PC-9 (cell line): Measurements from ENCODE around the gene TRMT1L. TPM values are rescaled to one million over a fixed set of nuclear protein-coding genes. Genes with fewer than 3 reads are reported as not detected.
A peak's percentile ranks its signal among the peaks of the same experiment; 100 is the strongest.

Source experiments
- BruUV-seq: library from RNA; stranded (reverse); fragments of 400-500 nt; replicated peaks from 2 replicates; lab custom pipeline; 2021; lab: Mats Ljungman, UMichigan
- CTCF ChIA-PET: fragments of 300-600 bp; sonication (Branson Sonifier 250); formaldehyde crosslinking; loops from one replicate; lab custom pipeline; 2022; ENCODE audit warnings: antibody characterized with exemption; lab: Charles Lee
- POLR2A ChIA-PET: fragments of 300-600 bp; sonication (Branson Sonifier 250); formaldehyde crosslinking; loops from one replicate; lab custom pipeline; 2022; ENCODE audit warnings: antibody characterized with exemption; ENCODE audit not compliant: unreplicated experiment; lab: Charles Lee
- DNase-seq, 2 experiments: peaks; one replicate each; pipeline versions ENCODE4 v3.0.0 to v3.0.0-alpha.2; 2015 to 2022; ENCODE audit warnings: mixed read lengths in 1 of 2
- H2AFZ ChIP-seq: fragments of 200-600 bp; sonication (generic); 2 replicates; pipeline ENCODE4 v1.8.1; 2017; ENCODE audit warnings: antibody characterized with exemption
- H3F3A ChIP-seq: fragments of 200-600 bp; sonication (generic); 2 replicates; pipeline ENCODE4 v1.8.1; 2017; ENCODE audit warnings: antibody characterized with exemption, mild to moderate bottlenecking, low read depth; ENCODE audit not compliant: insufficient read depth
- H3K27ac ChIP-seq: fragments of 200-600 bp; sonication (generic); 2 replicates; pipeline ENCODE4 v1.6.1; 2016; ENCODE audit warnings: mixed run types
- H3K27me3 ChIP-seq: fragments of 200-600 bp; sonication (generic); 2 replicates; pipeline ENCODE4 v1.6.1; 2016; ENCODE audit warnings: low read depth, mixed run types; ENCODE audit not compliant: insufficient read depth
- H3K36me3 ChIP-seq: fragments of 200-600 bp; sonication (generic); 2 replicates; pipeline ENCODE4 v1.6.1; 2016; ENCODE audit warnings: low read depth, mixed run types
- H3K4me1 ChIP-seq: fragments of 200-600 bp; sonication (generic); replicated peaks from 2 replicates; pipeline ENCODE4 v1.6.1; 2016; ENCODE audit warnings: mixed run types; ENCODE audit not compliant: insufficient read depth
- H3K4me2 ChIP-seq: fragments of 200-600 bp; sonication (generic); 2 replicates; pipeline ENCODE4 v1.6.1; 2017; ENCODE audit warnings: mixed run types
- H3K4me3 ChIP-seq: fragments of 200-600 bp; sonication (generic); 2 replicates; pipeline ENCODE4 v1.6.1; 2016; ENCODE audit warnings: mixed run types
- H3K79me2 ChIP-seq: fragments of 200-600 bp; sonication (generic); 2 replicates; pipeline ENCODE4 v1.6.1; 2017; ENCODE audit warnings: low read depth, mixed run types
- H3K9me2 ChIP-seq: fragments of 200-600 bp; sonication (generic); 2 replicates; pipeline ENCODE4 v1.8.1; 2017; ENCODE audit warnings: mild to moderate bottlenecking; ENCODE audit not compliant: insufficient read depth
- H3K9me3 ChIP-seq: fragments of 200-600 bp; sonication (generic); 2 replicates; pipeline ENCODE4 v1.8.1; 2016; ENCODE audit warnings: low read depth; ENCODE audit not compliant: insufficient read depth
- H4K20me1 ChIP-seq: fragments of 200-600 bp; sonication (generic); 2 replicates; pipeline ENCODE4 v1.8.1; 2017; ENCODE audit not compliant: insufficient read depth
- CTCF ChIP-seq: fragments of 200-600 bp; sonication (generic); conservative IDR thresholded peaks from 2 replicates; pipeline ENCODE4 v1.6.1; 2017; ENCODE audit warnings: mixed run types, antibody characterized with exemption, mild to moderate bottlenecking, moderate library complexity
- EZH2 ChIP-seq: fragments of 200-600 bp; sonication (generic); IDR thresholded peaks from 2 replicates; pipeline ENCODE4 v1.8.0; 2017; ENCODE audit warnings: antibody characterized with exemption, low read depth
- intact Hi-C: fragments of 100-400 bp; cut with micrococcal nuclease; formaldehyde crosslinking; loops from one replicate; pipeline ENCODE4 v1.10.0; 2022; ENCODE audit not compliant: unreplicated experiment
- total RNA-seq: library from RNA; stranded (reverse); gene quantifications from 2 replicates; pipeline ENCODE4 v1.2.3, GENCODE V29; 2021

TRMT1L gene
- total RNA-seq, 1 experiment from 2014 or later, result 18.3 TPM

- no peak overlapping the region for H3K4me2 ChIP-seq
- no peak overlapping the region for H3K27ac ChIP-seq
- no peaks in the 10 kb centered on the region for H3K9me3 ChIP-seq
- H3K27me3 ChIP-seq, result no peaks in the 10 kb centered on the region
- no TSS peak for BruUV-seq
- no peaks in the 10 kb centered on the region for H4K20me1 ChIP-seq
- H3K36me3 ChIP-seq, result no peaks in the 10 kb centered on the region
- no peaks in the 10 kb centered on the region for H3F3A ChIP-seq
- POLR2A ChIA-PET, result no interaction called here
- CTCF ChIA-PET, result no interaction called here
- H3K79me2 ChIP-seq, result 0 out of 2 replicates have a peak, but pooled peaks cover 4% of the 10 kb centered on the region
- intact Hi-C loops, result no loop called here
- no peak overlapping the region for H3K4me3 ChIP-seq
- H2AFZ ChIP-seq, result no peak overlapping the region
- H3K4me1 ChIP-seq, result 0 out of 2 replicates have a peak, but pooled peaks cover 6% of the 10 kb centered on the region
- TF ChIP-seq CTCF (no peak), EZH2 (no peak)
- DNase-seq, result no peak
- no peaks in the 10 kb centered on the region for H3K9me2 ChIP-seq
Measured at GRCh38 chr1:185162491-185162890, 5.7 kb upstream of the TRMT1L start.

- Histone ChIP-seq H4K20me1 (no peaks in the 10 kb centered on the region), H2AFZ (no peak overlapping the region), H3F3A (no peaks in the 10 kb centered on the region), H3K27ac (no peak overlapping the region), H3K4me3 (no peak overlapping the region), H3K27me3 (no peaks in the 10 kb centered on the region), H3K4me2 (no peak overlapping the region), H3K9me2 (no peaks in the 10 kb centered on the region), H3K4me1 (peaks cover 15% of the 10 kb centered on the region), H3K79me2 (peaks cover 13% of the 10 kb centered on the region), H3K9me3 (no peaks in the 10 kb centered on the region), H3K36me3 (no peaks in the 10 kb centered on the region)
- no peak for DNase-seq
- CTCF ChIA-PET, result no interaction called here
- no TSS peak for BruUV-seq
- POLR2A ChIA-PET, result no interaction called here
- TF ChIP-seq CTCF (no peak), EZH2 (no peak)
- intact Hi-C loops, result loop anchor here (5.0 kb wide), 3 partner anchors 188 to 512 kb away; partner anchors contain the start of gene NIBAN1
Measured at GRCh38 chr1:185159966-185160365, 3.2 kb upstream of the TRMT1L start.

GRCh38 chr1:185158800-185159199 is 2.0 kb upstream of the TRMT1L start:
- Histone ChIP-seq H3K4me3 (no peak overlapping the region), H3K4me1 (peaks cover 21% of the 10 kb centered on the region), H2AFZ (no peak overlapping the region), H3K27me3 (no peaks in the 10 kb centered on the region), H3K9me3 (no peaks in the 10 kb centered on the region), H3F3A (no peaks in the 10 kb centered on the region), H3K79me2 (peaks cover 19% of the 10 kb centered on the region), H3K4me2 (peak overlapping the region; percentile 81), H3K27ac (no peak overlapping the region), H3K9me2 (no peaks in the 10 kb centered on the region), H3K36me3 (no peaks in the 10 kb centered on the region), H4K20me1 (no peaks in the 10 kb centered on the region)
- CTCF ChIA-PET, result interaction anchor here (0.6 to 1.4 kb wide), 3 partner anchors 12 to 1145 kb away, joined by 3 to 6 read pairs (median 5); no protein-coding TSS in a partner anchor
- TF ChIP-seq CTCF, result no peak
- no peak for TF ChIP-seq EZH2
- intact Hi-C loops, result loop anchor here (5.0 kb wide), 3 partner anchors 186 to 514 kb away; partner anchors contain the start of gene NIBAN1
- POLR2A ChIA-PET, result no interaction called here
- DNase-seq, result no peak
- no TSS peak for BruUV-seq
